Hippocampal formation (tissue), 2 donors: ENCODE results near the gene FNDC8.
"Not testable (repeated sequence)": the region's sequence is repeated elsewhere in the genome, so short reads cannot be mapped to it uniquely, and the experiment has no call there.

Experiments
- DNase-seq, 2 donors: peaks; one replicate each; lab custom pipeline; 2025; lab: John Stamatoyannopoulos, UW

Gene FNDC8

GRCh38 chr17:35170968-35171771 lies 49.8 kb downstream of the FNDC8 start:
- DNase-seq, result no peak

DNA sequence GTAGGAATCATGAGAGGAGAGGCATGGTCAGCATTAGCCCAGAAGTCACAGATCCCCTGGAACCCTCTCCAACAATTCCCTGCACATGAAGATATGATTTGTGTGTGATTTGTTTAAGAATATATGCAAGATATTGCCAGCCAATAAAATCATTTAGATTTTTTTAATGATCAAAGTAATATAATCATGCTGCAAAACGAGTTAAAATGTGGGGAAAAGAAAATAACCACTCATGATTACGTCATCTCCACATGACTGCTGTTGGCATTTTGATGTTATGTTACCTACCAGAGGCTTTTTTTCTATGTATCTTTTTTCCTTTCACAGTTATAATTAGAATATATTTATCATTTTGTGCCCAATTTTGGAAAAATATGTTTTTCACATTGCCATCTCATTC lies 50.4 kb downstream of the FNDC8 start:
- no peak for DNase-seq

DNA sequence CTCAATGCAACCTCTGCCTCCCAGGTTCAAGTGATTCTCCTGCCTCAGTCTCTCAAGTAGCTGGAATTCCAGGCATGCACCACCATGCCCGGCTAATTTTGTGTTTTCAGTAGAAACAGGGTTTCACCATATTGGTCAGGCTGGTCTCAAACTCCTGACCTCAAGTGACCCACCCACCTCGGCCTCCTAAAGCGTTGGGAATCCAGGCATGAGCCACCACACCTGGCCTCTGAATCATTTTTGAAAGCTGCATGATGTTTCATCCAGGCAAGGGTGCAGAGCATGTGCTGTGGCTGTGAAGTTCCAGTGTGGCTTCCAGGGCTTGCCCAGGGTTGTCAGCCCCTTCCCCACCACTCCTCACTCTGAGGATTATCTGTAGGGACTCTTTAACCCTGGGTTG lies 50.9 kb downstream of the FNDC8 start:
- DNase-seq, result not testable (repeated sequence)

DNA sequence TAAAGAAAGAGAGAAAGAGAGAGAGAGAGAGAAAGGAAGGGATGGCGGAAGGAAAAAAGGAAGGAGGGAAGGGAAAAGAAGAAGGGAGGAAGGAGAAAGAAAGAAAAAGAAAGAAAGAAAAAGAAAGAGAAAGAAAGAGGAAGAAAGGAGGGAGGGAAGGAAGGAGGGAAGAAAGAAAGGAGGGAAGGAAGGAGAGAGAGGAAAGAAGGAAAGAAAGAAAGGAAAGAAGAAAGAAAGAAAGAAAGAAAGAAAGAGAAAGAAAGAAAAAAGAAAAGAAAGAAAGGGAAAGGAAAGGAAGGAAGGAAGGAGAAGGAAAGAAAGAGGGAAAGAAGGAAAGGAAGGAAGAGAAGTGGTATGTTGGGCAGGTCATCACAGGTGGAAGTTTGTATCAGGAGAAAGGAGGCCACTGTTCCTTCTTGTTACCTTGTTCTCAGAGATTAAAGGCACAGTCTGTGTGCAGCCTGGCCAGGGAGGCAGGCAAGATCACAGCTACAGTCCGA lies 53.5 kb downstream of the FNDC8 start:
- DNase-seq, result no peak

DNA sequence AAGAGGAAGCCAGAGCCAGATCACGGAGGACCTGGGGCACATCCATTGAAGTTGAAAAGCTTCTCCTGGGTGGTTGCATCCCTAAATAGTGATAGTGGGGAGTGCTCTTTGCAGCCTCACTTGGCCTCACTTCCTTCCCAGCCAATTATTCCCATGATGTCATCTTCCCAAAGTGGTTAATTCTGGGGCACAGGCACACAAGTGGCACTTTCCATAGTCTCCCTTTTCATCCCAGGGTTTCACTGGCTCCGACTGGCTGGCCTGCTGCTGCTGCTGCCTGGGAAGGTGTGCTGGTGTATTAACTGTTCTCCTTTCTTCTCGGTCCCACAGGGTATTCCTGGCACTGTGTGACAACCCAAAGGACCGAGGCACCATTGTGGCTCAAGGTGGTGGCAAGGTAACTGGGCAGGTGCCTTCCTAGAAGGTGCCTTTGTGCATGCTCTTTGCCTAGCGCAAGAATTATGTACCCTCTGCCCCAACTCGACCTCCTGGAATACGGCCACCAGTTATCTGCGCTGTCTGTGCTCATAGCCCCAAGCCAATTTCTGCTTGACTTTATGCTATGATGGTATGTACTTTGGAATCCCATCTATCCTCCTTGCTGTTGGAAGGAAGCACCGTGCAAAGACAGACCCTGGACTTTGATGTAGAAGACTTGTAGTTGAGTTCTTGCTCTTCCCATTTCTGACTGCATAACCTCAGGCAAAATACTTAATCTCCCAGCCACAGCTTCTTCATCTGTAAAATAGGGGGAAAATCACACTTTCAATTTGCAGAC lies 54.4 kb downstream of the FNDC8 start:
- DNase-seq, result no peak

- DNase-seq, result no peak
Observed at GRCh38 chr17:35176897-35177296, 55.5 kb downstream of the FNDC8 start.

- not testable (repeated sequence) for DNase-seq
Observed at GRCh38 chr17:35179379-35179778, 58.0 kb downstream of the FNDC8 start.
